ENCODE results near the gene BTF3. TPM values are rescaled to one million over a fixed set of nuclear protein-coding genes. Genes with fewer than 3 reads are reported as not detected.

Gene BTF3
- total and polyA plus RNA-seq, 9 of the 15 experiments (the other 6 are each of a cell fraction or from before 2014, with no cell fraction given): 534 to 1,637 (median 848) TPM

GRCh38 chr5:73498057-73498992 lies at the start of gene BTF3 (continued):
- TF ChIP-seq CHCHD3 (CRISPR knock-in tag; IDR thresholded peaks at IDR 0.05): peak; percentile 65; the same call in 1 of the 2 replicates
- TF ChIP-seq TRIM28 (IDR thresholded peaks at IDR 0.05): no peak
- TF ChIP-seq CHD1 (IDR thresholded peaks at IDR 0.05; ENCODE audit: low read length): peak; percentile 66
- 0 out of 2 replicates have a peak, but pooled peaks have one; percentile 38 for TF ChIP-seq KLF13 (tag; IDR thresholded peaks at IDR 0.05; ENCODE audit: borderline replicate concordance, low read depth)
- no peak for TF ChIP-seq LARP7 (IDR thresholded peaks at IDR 0.05)
- peak; percentile 97 for TF ChIP-seq ZFX (CRISPR knock-in tag; IDR thresholded peaks at IDR 0.05)
- no peak for TF ChIP-seq SMARCA4 (IDR thresholded peaks at IDR 0.05)
- TF ChIP-seq, protein P1, sequence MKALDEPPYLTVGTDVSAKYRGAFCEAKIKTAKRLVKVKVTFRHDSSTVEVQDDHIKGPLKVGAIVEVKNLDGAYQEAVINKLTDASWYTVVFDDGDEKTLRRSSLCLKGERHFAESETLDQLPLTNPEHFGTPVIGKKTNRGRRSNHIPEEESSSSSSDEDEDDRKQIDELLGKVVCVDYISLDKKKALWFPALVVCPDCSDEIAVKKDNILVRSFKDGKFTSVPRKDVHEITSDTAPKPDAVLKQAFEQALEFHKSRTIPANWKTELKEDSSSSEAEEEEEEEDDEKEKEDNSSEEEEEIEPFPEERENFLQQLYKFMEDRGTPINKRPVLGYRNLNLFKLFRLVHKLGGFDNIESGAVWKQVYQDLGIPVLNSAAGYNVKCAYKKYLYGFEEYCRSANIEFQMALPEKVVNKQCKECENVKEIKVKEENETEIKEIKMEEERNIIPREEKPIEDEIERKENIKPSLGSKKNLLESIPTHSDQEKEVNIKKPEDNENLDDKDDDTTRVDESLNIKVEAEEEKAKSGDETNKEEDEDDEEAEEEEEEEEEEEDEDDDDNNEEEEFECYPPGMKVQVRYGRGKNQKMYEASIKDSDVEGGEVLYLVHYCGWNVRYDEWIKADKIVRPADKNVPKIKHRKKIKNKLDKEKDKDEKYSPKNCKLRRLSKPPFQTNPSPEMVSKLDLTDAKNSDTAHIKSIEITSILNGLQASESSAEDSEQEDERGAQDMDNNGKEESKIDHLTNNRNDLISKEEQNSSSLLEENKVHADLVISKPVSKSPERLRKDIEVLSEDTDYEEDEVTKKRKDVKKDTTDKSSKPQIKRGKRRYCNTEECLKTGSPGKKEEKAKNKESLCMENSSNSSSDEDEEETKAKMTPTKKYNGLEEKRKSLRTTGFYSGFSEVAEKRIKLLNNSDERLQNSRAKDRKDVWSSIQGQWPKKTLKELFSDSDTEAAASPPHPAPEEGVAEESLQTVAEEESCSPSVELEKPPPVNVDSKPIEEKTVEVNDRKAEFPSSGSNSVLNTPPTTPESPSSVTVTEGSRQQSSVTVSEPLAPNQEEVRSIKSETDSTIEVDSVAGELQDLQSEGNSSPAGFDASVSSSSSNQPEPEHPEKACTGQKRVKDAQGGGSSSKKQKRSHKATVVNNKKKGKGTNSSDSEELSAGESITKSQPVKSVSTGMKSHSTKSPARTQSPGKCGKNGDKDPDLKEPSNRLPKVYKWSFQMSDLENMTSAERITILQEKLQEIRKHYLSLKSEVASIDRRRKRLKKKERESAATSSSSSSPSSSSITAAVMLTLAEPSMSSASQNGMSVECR (CRISPR knock-in tag; IDR thresholded peaks at IDR 0.05): peak; percentile 68; the same call in 1 of the 2 replicates
- peak; percentile 47; the same call in 1 of the 2 replicates for TF ChIP-seq ZBED1 (IDR thresholded peaks at IDR 0.05)
- peak; percentile 61; the same call in 1 of the 2 replicates for TF ChIP-seq LCOR (CRISPR knock-in tag; IDR thresholded peaks at IDR 0.05)
- TF ChIP-seq POLR2A (conservative IDR thresholded peaks at IDR 0.05): peak; percentile 97
- 0 out of 2 replicates have a peak, but pooled peaks have one; percentile 41 for TF ChIP-seq SMAD4 (CRISPR knock-in tag; conservative IDR thresholded peaks at IDR 0.05)
- TF ChIP-seq, protein P2, sequence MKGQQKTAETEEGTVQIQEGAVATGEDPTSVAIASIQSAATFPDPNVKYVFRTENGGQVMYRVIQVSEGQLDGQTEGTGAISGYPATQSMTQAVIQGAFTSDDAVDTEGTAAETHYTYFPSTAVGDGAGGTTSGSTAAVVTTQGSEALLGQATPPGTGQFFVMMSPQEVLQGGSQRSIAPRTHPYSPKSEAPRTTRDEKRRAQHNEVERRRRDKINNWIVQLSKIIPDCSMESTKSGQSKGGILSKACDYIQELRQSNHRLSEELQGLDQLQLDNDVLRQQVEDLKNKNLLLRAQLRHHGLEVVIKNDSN (CRISPR knock-in tag; IDR thresholded peaks at IDR 0.05): 0 out of 2 replicates have a peak, but pooled peaks have one; percentile 22
- TF ChIP-seq C11orf30 (IDR thresholded peaks at IDR 0.05; ENCODE audit: low read depth): peak; percentile 64
- TF ChIP-seq, protein P3, sequence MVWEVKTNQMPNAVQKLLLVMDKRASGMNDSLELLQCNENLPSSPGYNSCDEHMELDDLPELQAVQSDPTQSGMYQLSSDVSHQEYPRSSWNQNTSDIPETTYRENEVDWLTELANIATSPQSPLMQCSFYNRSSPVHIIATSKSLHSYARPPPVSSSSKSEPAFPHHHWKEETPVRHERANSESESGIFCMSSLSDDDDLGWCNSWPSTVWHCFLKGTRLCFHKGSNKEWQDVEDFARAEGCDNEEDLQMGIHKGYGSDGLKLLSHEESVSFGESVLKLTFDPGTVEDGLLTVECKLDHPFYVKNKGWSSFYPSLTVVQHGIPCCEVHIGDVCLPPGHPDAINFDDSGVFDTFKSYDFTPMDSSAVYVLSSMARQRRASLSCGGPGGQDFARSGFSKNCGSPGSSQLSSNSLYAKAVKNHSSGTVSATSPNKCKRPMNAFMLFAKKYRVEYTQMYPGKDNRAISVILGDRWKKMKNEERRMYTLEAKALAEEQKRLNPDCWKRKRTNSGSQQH (CRISPR knock-in tag; IDR thresholded peaks at IDR 0.05): 0 out of 2 replicates have a peak, but pooled peaks have one; percentile 52
- TF ChIP-seq SAFB (IDR thresholded peaks at IDR 0.05; ENCODE audit: borderline replicate concordance, low read depth, low read length): peak; percentile 85; the same call in 1 of the 2 replicates
- TF ChIP-seq ATF6 (CRISPR knock-in tag; IDR thresholded peaks at IDR 0.05): peak; percentile 95; the same call in 1 of the 2 replicates
- TF ChIP-seq RUNX1 (IDR thresholded peaks at IDR 0.05; ENCODE audit: low read depth): no peak; the same call in 1 of the 2 replicates
- TF ChIP-seq ZBTB1 (CRISPR knock-in tag; IDR thresholded peaks at IDR 0.05; ENCODE audit: borderline replicate concordance, low read depth): peak; percentile 42; the same call in 1 of the 2 replicates
- peak; percentile 97 to 98 for TF ChIP-seq NRF1 (conservative IDR thresholded peaks at IDR 0.05 in 1 of 2, IDR thresholded peaks at IDR 0.05 in 1 of 2)
